Measurements from ENCODE around the gene SUN1.

GRCh38 chr7:801940-802381 is 30.3 kb upstream of the SUN1 start:
- TF ChIP-seq IRF3 (IDR thresholded peaks at IDR 0.05; ENCODE audit: low read depth, low read length) (no peak), RCOR1 (IDR thresholded peaks at IDR 0.05; ENCODE audit: low read length) (no peak), TEAD4 (IDR thresholded peaks at IDR 0.05; ENCODE audit: borderline replicate concordance, insufficient read depth) (no peak), CTCF (IDR thresholded peaks at IDR 0.05) (no peak), PBX3 (IDR thresholded peaks at IDR 0.05) (no peak), RFX5 (IDR thresholded peaks at IDR 0.05; ENCODE audit: low read length) (no peak), YY1 (IDR thresholded peaks at IDR 0.05; ENCODE audit: low read depth) (no peak), MAX (IDR thresholded peaks at IDR 0.05; ENCODE audit: low read depth) (no peak), POLR2AphosphoS5 (IDR thresholded peaks at IDR 0.05; ENCODE audit: low read depth, low read length) (no peak), EZH2phosphoT487 (IDR thresholded peaks at IDR 0.05; ENCODE audit: borderline replicate concordance, low read depth) (no peak), MXI1 (IDR thresholded peaks at IDR 0.05; ENCODE audit: low read depth, low read length) (no peak)
